TTC549 (cell line): ENCODE measurements around the gene AUTS2.

Experiments used
- FAIRE-seq: peaks from 2 replicates; lab custom pipeline; 2012; peaks lifted over from hg19 to GRCh38; lab: Jason Lieb, UNC

Gene AUTS2

GRCh38 chr7:70614237-70615045 lies 1016.2 kb downstream of the AUTS2 start:
- no peak for FAIRE-seq

- no peak for FAIRE-seq
Measured at GRCh38 chr7:70615066-70615606, 1016.9 kb downstream of the AUTS2 start.

GRCh38 chr7:70616211-70616610 lies 1017.9 kb downstream of the AUTS2 start:
- FAIRE-seq = no peak

GRCh38 chr7:70616821-70617220 lies 1018.5 kb downstream of the AUTS2 start:
- no peak for FAIRE-seq

GRCh38 chr7:70618020-70618551 lies 1019.8 kb downstream of the AUTS2 start:
- FAIRE-seq = no peak

- no peak for FAIRE-seq
Measured at GRCh38 chr7:70619130-70619529, 1020.9 kb downstream of the AUTS2 start.

- FAIRE-seq = no peak
Measured at GRCh38 chr7:70619659-70620058, 1021.4 kb downstream of the AUTS2 start.

GRCh38 chr7:70620333-70621055 lies 1022.2 kb downstream of the AUTS2 start:
- no peak for FAIRE-seq

- FAIRE-seq = no peak
Measured at GRCh38 chr7:70621954-70622600, 1023.8 kb downstream of the AUTS2 start.

- FAIRE-seq = no peak
Measured at GRCh38 chr7:70622936-70623335, 1024.7 kb downstream of the AUTS2 start.

- FAIRE-seq = no peak
Measured at GRCh38 chr7:70624500-70625103, 1026.3 kb downstream of the AUTS2 start.

- FAIRE-seq = no peak
Measured at GRCh38 chr7:70627461-70627860, 1029.2 kb downstream of the AUTS2 start.

GRCh38 chr7:70630440-70630817 lies 1032.2 kb downstream of the AUTS2 start:
- FAIRE-seq = no peak

GRCh38 chr7:70630818-70631457 lies 1032.7 kb downstream of the AUTS2 start:
- FAIRE-seq = no peak

GRCh38 chr7:70631718-70632117 lies 1033.4 kb downstream of the AUTS2 start:
- FAIRE-seq = no peak

- FAIRE-seq = no peak
Measured at GRCh38 chr7:70632400-70632799, 1034.1 kb downstream of the AUTS2 start.

GRCh38 chr7:70634071-70634470 lies 1035.8 kb downstream of the AUTS2 start:
- FAIRE-seq = no peak

GRCh38 chr7:70634610-70635068 lies 1036.4 kb downstream of the AUTS2 start:
- FAIRE-seq = no peak

- no peak for FAIRE-seq
Measured at GRCh38 chr7:70635633-70636032, 1037.4 kb downstream of the AUTS2 start.

- no peak for FAIRE-seq
Measured at GRCh38 chr7:70636169-70636568, 1037.9 kb downstream of the AUTS2 start.

- no peak for FAIRE-seq
Measured at GRCh38 chr7:70637726-70638125, 1039.5 kb downstream of the AUTS2 start.
